Ishikawa (cell line): ENCODE data around the gene CCDC175.

ENCODE experiments used
- CEBPB ChIP-seq: IDR thresholded peaks from 2 replicates; pipeline ENCODE4 v1.6.1; 2012
- CREB1 ChIP-seq: IDR thresholded peaks from 2 replicates; pipeline ENCODE4 v1.6.1; 2012; ENCODE audit warnings: low read depth
- EGR1 ChIP-seq: IDR thresholded peaks from 2 replicates; pipeline ENCODE4 v1.6.1; 2012
- EP300 ChIP-seq: IDR thresholded peaks from 2 replicates; pipeline ENCODE4 v1.6.1; 2012; ENCODE audit warnings: borderline replicate concordance
- FOXM1 ChIP-seq: IDR thresholded peaks from 2 replicates; pipeline ENCODE4 v1.6.1; 2012; ENCODE audit warnings: low read depth, borderline replicate concordance
- NFIC ChIP-seq: IDR thresholded peaks from 2 replicates; pipeline ENCODE4 v1.6.1; 2012
- RAD21 ChIP-seq: IDR thresholded peaks from 2 replicates; pipeline ENCODE4 v1.6.1; 2012; ENCODE audit warnings: low read depth
- TAF1 ChIP-seq: IDR thresholded peaks from 2 replicates; pipeline ENCODE4 v1.6.1; 2012; ENCODE audit warnings: low read depth, mild to moderate bottlenecking
- TCF12 ChIP-seq: IDR thresholded peaks from 2 replicates; pipeline ENCODE4 v1.6.1; 2012; ENCODE audit warnings: low read depth
- TEAD4 ChIP-seq: IDR thresholded peaks from 2 replicates; pipeline ENCODE4 v1.6.1; 2012
- YY1 ChIP-seq: IDR thresholded peaks from 2 replicates; pipeline ENCODE4 v1.6.1; 2012; ENCODE audit warnings: low read depth
- ZBTB7A ChIP-seq: IDR thresholded peaks from 2 replicates; pipeline ENCODE4 v1.6.1; 2012; ENCODE audit warnings: low read depth
- TF ChIP-seq, protein P1 (sequence below): IDR thresholded peaks from 2 replicates; pipeline ENCODE4 v1.6.1; 2012
- TF ChIP-seq, protein P2 (sequence below): IDR thresholded peaks from 2 replicates; pipeline ENCODE4 v1.6.1; 2012; ENCODE audit warnings: low read depth, mild to moderate bottlenecking
- TF ChIP-seq, protein P3 (sequence below): IDR thresholded peaks from 2 replicates; pipeline ENCODE4 v1.6.1; 2012

Gene CCDC175

DNA sequence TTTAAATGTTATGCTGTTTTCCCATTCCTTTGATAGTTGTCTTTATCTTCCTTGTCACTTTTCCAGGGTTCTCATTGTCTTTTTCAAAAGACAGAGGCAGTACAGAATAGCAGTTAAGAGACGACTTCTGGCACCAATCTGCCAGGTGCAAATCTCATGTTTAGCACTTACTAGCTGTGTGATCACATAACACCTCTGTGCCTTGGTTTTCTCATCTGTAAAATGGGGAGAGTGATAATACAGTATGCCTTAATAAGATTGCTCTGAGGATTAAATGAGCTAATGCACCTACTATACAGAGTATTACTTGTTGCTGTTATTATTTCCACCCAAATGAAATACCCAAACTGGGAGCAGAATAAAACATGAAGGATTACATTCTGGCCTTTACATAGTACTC is 116.2 kb downstream of the CCDC175 start:
- TF ChIP-seq, protein P1, sequence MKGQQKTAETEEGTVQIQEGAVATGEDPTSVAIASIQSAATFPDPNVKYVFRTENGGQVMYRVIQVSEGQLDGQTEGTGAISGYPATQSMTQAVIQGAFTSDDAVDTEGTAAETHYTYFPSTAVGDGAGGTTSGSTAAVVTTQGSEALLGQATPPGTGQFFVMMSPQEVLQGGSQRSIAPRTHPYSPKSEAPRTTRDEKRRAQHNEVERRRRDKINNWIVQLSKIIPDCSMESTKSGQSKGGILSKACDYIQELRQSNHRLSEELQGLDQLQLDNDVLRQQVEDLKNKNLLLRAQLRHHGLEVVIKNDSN, result no peak
- TF ChIP-seq RAD21, result no peak
- no peak for TF ChIP-seq EP300
- no peak for TF ChIP-seq EGR1

DNA sequence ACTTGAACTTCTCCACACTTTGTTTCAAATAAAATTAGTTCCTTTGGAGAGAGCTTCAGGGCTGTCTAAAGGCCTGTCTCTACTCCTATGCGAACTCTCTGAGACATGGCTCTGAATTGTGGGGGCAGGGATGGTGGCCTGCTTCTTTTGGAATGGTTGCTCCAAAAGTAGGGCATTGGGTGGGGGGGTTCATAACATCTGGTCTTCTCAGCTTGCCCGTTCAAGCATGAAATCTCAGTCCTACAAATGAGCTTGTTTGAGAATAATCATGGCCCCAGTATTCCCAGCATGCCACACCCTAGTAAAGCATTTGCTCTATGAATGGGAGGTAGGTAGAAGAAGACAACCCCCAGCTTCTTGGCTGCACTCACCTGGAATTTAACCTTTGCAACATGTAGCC is 118.1 kb downstream of the CCDC175 start:
- TF ChIP-seq CREB1 (no peak), TAF1 (no peak), RAD21 (no peak), EGR1 (no peak), TEAD4 (no peak), CEBPB (no peak), EP300 (no peak), YY1 (no peak), ZBTB7A (no peak)
- TF ChIP-seq, protein P2, sequence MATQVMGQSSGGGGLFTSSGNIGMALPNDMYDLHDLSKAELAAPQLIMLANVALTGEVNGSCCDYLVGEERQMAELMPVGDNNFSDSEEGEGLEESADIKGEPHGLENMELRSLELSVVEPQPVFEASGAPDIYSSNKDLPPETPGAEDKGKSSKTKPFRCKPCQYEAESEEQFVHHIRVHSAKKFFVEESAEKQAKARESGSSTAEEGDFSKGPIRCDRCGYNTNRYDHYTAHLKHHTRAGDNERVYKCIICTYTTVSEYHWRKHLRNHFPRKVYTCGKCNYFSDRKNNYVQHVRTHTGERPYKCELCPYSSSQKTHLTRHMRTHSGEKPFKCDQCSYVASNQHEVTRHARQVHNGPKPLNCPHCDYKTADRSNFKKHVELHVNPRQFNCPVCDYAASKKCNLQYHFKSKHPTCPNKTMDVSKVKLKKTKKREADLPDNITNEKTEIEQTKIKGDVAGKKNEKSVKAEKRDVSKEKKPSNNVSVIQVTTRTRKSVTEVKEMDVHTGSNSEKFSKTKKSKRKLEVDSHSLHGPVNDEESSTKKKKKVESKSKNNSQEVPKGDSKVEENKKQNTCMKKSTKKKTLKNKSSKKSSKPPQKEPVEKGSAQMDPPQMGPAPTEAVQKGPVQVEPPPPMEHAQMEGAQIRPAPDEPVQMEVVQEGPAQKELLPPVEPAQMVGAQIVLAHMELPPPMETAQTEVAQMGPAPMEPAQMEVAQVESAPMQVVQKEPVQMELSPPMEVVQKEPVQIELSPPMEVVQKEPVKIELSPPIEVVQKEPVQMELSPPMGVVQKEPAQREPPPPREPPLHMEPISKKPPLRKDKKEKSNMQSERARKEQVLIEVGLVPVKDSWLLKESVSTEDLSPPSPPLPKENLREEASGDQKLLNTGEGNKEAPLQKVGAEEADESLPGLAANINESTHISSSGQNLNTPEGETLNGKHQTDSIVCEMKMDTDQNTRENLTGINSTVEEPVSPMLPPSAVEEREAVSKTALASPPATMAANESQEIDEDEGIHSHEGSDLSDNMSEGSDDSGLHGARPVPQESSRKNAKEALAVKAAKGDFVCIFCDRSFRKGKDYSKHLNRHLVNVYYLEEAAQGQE, result no peak
- TF ChIP-seq, protein P3, sequence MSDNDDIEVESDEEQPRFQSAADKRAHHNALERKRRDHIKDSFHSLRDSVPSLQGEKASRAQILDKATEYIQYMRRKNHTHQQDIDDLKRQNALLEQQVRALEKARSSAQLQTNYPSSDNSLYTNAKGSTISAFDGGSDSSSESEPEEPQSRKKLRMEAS, result no peak
- TF ChIP-seq, protein P1, result no peak

DNA sequence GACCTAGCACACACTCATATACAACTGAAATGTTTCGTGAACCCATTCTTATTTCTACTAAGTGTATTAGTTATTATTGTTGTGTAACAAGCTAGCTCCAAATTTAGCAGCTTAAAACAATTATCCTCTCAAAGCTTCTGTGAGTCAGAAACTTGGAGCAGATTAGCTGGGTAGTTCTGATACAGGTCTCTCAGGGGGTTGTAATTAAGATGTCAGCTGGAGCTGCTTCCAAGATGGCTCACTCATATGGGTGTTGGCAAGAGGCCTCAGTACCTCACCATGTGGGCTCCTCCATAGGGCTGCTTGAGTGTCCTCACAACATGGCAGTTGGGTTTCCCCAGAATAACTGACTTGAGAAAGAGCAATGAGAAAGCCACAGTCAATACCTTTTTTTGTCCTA is 121.2 kb downstream of the CCDC175 start:
- no peak for TF ChIP-seq TAF1
- TF ChIP-seq YY1, result no peak
- no peak for TF ChIP-seq EGR1
- TF ChIP-seq, protein P2, result no peak
- TF ChIP-seq NFIC, result no peak
- TF ChIP-seq TCF12, result no peak
- TF ChIP-seq CREB1, result no peak
- no peak for TF ChIP-seq TEAD4
- TF ChIP-seq, protein P3, result no peak
- TF ChIP-seq EP300, result no peak
- TF ChIP-seq CEBPB, result no peak
- no peak for TF ChIP-seq ZBTB7A
- TF ChIP-seq, protein P1, result no peak
- no peak for TF ChIP-seq RAD21
- TF ChIP-seq FOXM1, result no peak
